Measurements from ENCODE around the gene NRG2. TPM values are rescaled to one million over a fixed set of nuclear protein-coding genes. Genes with fewer than 3 reads are reported as not detected.

Gene NRG2
- total and polyA plus RNA-seq, 2 of the 4 experiments (the other 2 are of a cell fraction) = 0.18 TPM; not detected in 1

GRCh38 chr5:139888370-139888769 is 154.7 kb downstream of the NRG2 start:
- DNase-seq = no peak
- POLR2A ChIA-PET (ENCODE audit: unreplicated experiment) = no interaction called here
- H3K9me1 ChIP-seq (ENCODE audit: insufficient read depth, low read length) = no peaks in the 10 kb centered on the region
- no peak overlapping the region for H3K14ac ChIP-seq (replicated peaks; ENCODE audit: low read depth, low read length)
- no peak overlapping the region for H3K4me2 ChIP-seq (ENCODE audit: low read depth, low read length)
- H2BK5ac ChIP-seq (ENCODE audit: low read depth, low read length, poor library complexity, severe bottlenecking) = no peak overlapping the region
- 0% methylated on average over 1 of the region's 4 CpGs; no CpG with 5 or more reads in 1 of the 2 experiments for WGBS, 2 experiments (ENCODE audit: extremely low coverage in 2 of 2, insufficient read length in 1 of 2)
- H3K23ac ChIP-seq (ENCODE audit: low read depth, low read length) = no peak overlapping the region
- dilution Hi-C loops (cut with HindIII; ENCODE audit: low sequenced_read_pairs, unreplicated experiment) = no loop called here
- no peak overlapping the region for H3K27ac ChIP-seq (ENCODE audit: insufficient read depth, low read length)
- BruUV-seq (replicated peaks) = no TSS peak
- H4K91ac ChIP-seq (ENCODE audit: insufficient read depth, low read depth, low read length) = no peak overlapping the region
- no peak overlapping the region for H3K56ac ChIP-seq (ENCODE audit: extremely low read depth, insufficient read depth, low read length)
- H4K20me1 ChIP-seq (ENCODE audit: insufficient read depth, low read length) = no peaks in the 10 kb centered on the region
- H3K4me1 ChIP-seq (ENCODE audit: control insufficient read depth, insufficient read depth, low read length) = no peaks in the 10 kb centered on the region
- TF ChIP-seq NFE2L2 (IDR thresholded peaks at IDR 0.05; ENCODE audit: low read depth, low read length) (no peak), MAFK (IDR thresholded peaks at IDR 0.05; ENCODE audit: low read depth, low read length) (no peak), MXI1 (IDR thresholded peaks at IDR 0.05; ENCODE audit: borderline replicate concordance, low read depth, low read length) (no peak), FOS (IDR thresholded peaks at IDR 0.05; ENCODE audit: low read depth, low read length) (no peak), CTCF (conservative IDR thresholded peaks at IDR 0.05; ENCODE audit: low read depth, low read length) (no peak), USF2 (IDR thresholded peaks at IDR 0.05; ENCODE audit: low read depth, low read length) (no peak), RFX5 (IDR thresholded peaks at IDR 0.05; ENCODE audit: low read depth, low read length) (no peak), RCOR1 (IDR thresholded peaks at IDR 0.05; ENCODE audit: insufficient replicate concordance, low read length) (no peak), CEBPB (IDR thresholded peaks at IDR 0.05; ENCODE audit: low read depth, low read length) (no peak), SMC3 (IDR thresholded peaks at IDR 0.05; ENCODE audit: low read depth, low read length) (no peak)
- peaks cover 65% of the 10 kb centered on the region for H3K27me3 ChIP-seq (ENCODE audit: control insufficient read depth, insufficient read depth, low read length)
- ATAC-seq (ENCODE audit: low read depth) = no peak
- H2AK9ac ChIP-seq (replicated peaks; ENCODE audit: low read depth, low read length, poor library complexity) = no peak overlapping the region
- no peak overlapping the region for H2AFZ ChIP-seq (replicated peaks; ENCODE audit: low read length, poor library complexity)
- H3K79me1 ChIP-seq (ENCODE audit: low read depth in 1 of 2, low read length in 2 of 2) = no peaks in the 10 kb centered on the region
- H4K8ac ChIP-seq (ENCODE audit: low read depth in 2 of 2, low read length in 2 of 2) = no peak overlapping the region
- intact Hi-C loops (cut with micrococcal nuclease) = no loop called here
- no peak overlapping the region for H2AK5ac ChIP-seq (ENCODE audit: low read depth, low read length)
- no peaks in the 10 kb centered on the region for H3K9me3 ChIP-seq (ENCODE audit: control insufficient read depth, insufficient read depth, low read length)
- CTCF ChIA-PET = no interaction called here
- H3K4me3 ChIP-seq (ENCODE audit: insufficient read depth, low read depth, low read length) = no peak overlapping the region
- H3K9ac ChIP-seq (ENCODE audit: low read depth, low read length) = no peak overlapping the region
- H2BK120ac ChIP-seq (ENCODE audit: low read depth, low read length) = no peak overlapping the region
- in situ Hi-C loops (cut with MboI; ENCODE audit: low sequenced_read_pairs) = no loop called here
- no peak overlapping the region for H3K4ac ChIP-seq (ENCODE audit: low read depth, low read length)
- H3K36me3 ChIP-seq (ENCODE audit: control insufficient read depth, insufficient read depth, low read length) = no peaks in the 10 kb centered on the region
- H4K5ac ChIP-seq (ENCODE audit: low read depth, low read length) = no peak overlapping the region
- H2BK20ac ChIP-seq (ENCODE audit: low read depth, low read length) = no peak overlapping the region
- no peak overlapping the region for H2BK15ac ChIP-seq (ENCODE audit: low read depth, low read length)
- H3K18ac ChIP-seq (ENCODE audit: low read depth, low read length) = no peak overlapping the region

Data from IMR-90 (cell line).